SK-N-SH (cell line): ENCODE measurements around the gene FBXL15.

Experiments
- CHD2 ChIP-seq: fragments of 150-350 bp; IDR thresholded peaks from 2 replicates; pipeline ENCODE4 v1.6.1; 2018; ENCODE audit warnings: low read length; ENCODE audit not compliant: partially characterized antibody
- CTCF ChIP-seq: fragments of 200-600 bp; sonication (generic); IDR thresholded peaks from 2 replicates; pipeline ENCODE4 v1.6.1; 2017; ENCODE audit warnings: antibody characterized with exemption, mild to moderate bottlenecking, moderate library complexity
- EP300 ChIP-seq, 2 experiments: IDR thresholded peaks; 2 replicates each; pipeline versions ENCODE4 v1.4.0 to v1.6.1; 2012; ENCODE audit warnings: borderline replicate concordance in 1 of 2, low read depth in 1 of 2, low read length in 1 of 2
- EZH2phosphoT487 ChIP-seq: fragments of 200-600 bp; sonication (generic); IDR thresholded peaks from 2 replicates; pipeline ENCODE4 v1.6.1; 2017; ENCODE audit warnings: low read depth, mixed run types, mild to moderate bottlenecking, antibody characterized with exemption, moderate library complexity, borderline replicate concordance
- FOXJ3 ChIP-seq: sonication (generic); formaldehyde crosslinking; IDR thresholded peaks from 2 replicates; pipeline ENCODE4 v1.5.1; 2020; ENCODE audit warnings: mild to moderate bottlenecking, missing genetic modification reagents
- GABPA ChIP-seq: IDR thresholded peaks from 2 replicates; pipeline ENCODE4 v1.4.0; 2012; ENCODE audit warnings: low read depth, mild to moderate bottlenecking
- JUND ChIP-seq: IDR thresholded peaks from 2 replicates; pipeline ENCODE4 v1.4.0; 2012
- MAX ChIP-seq: IDR thresholded peaks from 2 replicates; pipeline ENCODE4 v1.4.0; 2012; ENCODE audit warnings: low read depth
- RAD21 ChIP-seq: IDR thresholded peaks from 2 replicates; pipeline ENCODE4 v1.6.1; 2012; ENCODE audit warnings: mild to moderate bottlenecking, low read length
- RCOR1 ChIP-seq: fragments of 150-350 bp; IDR thresholded peaks from 2 replicates; pipeline ENCODE4 v1.6.1; 2017; ENCODE audit warnings: antibody characterized with exemption, low read length
- RFX5 ChIP-seq: IDR thresholded peaks from 2 replicates; pipeline ENCODE4 v1.6.1; 2012; ENCODE audit warnings: mild to moderate bottlenecking, improper control_type of control experiment, low read length
- TF ChIP-seq, protein P1 (sequence below): fragments of 150-350 bp; IDR thresholded peaks from 2 replicates; pipeline ENCODE4 v1.6.1; 2017; ENCODE audit warnings: antibody characterized with exemption, low read length, low read depth, borderline replicate concordance

- TF ChIP-seq RAD21, result no peak
- TF ChIP-seq CTCF, result no peak
- no peak for TF ChIP-seq GABPA
- no peak for TF ChIP-seq FOXJ3 (CRISPR knock-in tag)
- no peak for TF ChIP-seq EZH2phosphoT487
- TF ChIP-seq, protein P1, sequence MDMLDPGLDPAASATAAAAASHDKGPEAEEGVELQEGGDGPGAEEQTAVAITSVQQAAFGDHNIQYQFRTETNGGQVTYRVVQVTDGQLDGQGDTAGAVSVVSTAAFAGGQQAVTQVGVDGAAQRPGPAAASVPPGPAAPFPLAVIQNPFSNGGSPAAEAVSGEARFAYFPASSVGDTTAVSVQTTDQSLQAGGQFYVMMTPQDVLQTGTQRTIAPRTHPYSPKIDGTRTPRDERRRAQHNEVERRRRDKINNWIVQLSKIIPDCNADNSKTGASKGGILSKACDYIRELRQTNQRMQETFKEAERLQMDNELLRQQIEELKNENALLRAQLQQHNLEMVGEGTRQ, result no peak
- TF ChIP-seq MAX, result no peak
- no peak for TF ChIP-seq CHD2
- no peak for TF ChIP-seq RFX5
- no peak for TF ChIP-seq JUND
- no peak for TF ChIP-seq RCOR1
- TF ChIP-seq EP300 (IDR thresholded peaks at IDR 0.05; ENCODE audit: borderline replicate concordance in 1 of 2, low read depth in 1 of 2, low read length in 1 of 2), result no peak
Observed at GRCh38 chr10:102421757-102422512, 1.3 kb downstream of the FBXL15 start.
